D721Med (cell line): ENCODE results near the gene PTPDC1.

ENCODE experiments used
- DNase-seq: peaks from one replicate; pipeline ENCODE4 v3.0.0; 2011; ENCODE audit warnings: low spot score; ENCODE audit not compliant: insufficient read length
- FAIRE-seq: peaks from 2 replicates; lab custom pipeline; 2011; peaks lifted over from hg19 to GRCh38; lab: Jason Lieb, UNC
- TF ChIP-seq, protein P1 (sequence below): IDR thresholded peaks from 2 replicates; pipeline ENCODE4 v1.5.1; 2012; ENCODE audit warnings: mild to moderate bottlenecking, control low read depth; ENCODE audit not compliant: insufficient read depth; ENCODE audit errors: missing control alignments

PTPDC1 gene

DNA sequence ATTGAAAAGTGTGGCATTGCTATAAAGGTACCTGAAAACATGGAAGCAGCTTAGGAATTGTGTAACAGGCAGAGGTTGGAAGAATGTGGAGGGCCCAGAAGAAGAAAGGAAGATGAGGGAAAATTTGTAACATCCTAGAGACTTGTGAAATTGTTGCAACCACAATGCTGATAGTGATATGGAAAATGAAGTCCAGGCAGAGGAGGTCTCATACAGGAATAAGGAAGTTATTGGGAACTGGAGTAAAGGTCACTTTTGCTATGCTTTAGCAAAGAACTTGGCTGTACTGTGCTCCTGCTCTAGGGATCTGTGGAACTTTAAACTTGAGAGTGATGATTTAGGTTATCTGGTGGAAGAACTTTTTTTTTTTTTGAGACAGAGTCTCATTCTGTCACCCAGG is 43.5 kb downstream of the PTPDC1 start:
- DNase-seq (no peak), FAIRE-seq (no peak)
- TF ChIP-seq, protein P1, sequence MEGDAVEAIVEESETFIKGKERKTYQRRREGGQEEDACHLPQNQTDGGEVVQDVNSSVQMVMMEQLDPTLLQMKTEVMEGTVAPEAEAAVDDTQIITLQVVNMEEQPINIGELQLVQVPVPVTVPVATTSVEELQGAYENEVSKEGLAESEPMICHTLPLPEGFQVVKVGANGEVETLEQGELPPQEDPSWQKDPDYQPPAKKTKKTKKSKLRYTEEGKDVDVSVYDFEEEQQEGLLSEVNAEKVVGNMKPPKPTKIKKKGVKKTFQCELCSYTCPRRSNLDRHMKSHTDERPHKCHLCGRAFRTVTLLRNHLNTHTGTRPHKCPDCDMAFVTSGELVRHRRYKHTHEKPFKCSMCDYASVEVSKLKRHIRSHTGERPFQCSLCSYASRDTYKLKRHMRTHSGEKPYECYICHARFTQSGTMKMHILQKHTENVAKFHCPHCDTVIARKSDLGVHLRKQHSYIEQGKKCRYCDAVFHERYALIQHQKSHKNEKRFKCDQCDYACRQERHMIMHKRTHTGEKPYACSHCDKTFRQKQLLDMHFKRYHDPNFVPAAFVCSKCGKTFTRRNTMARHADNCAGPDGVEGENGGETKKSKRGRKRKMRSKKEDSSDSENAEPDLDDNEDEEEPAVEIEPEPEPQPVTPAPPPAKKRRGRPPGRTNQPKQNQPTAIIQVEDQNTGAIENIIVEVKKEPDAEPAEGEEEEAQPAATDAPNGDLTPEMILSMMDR: no peak

DNA sequence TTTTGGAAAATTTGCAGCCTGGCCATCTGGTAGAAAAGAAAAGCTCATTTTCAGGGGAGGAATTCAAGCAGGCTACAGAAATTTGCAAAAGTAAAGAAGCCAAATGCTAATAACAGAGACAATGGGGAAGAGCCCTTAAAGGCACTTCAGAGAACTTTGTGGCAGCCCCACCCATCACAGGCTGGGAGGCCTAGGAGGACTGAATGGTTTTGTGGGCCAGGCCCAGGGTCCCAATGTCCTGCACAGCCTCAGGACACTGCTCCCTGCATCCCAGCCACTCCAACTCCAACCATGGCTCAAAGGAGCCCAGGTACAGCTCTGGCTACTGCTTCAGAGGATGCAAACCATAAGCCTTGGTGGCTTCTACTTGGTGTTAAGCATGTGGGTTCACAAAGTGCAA is 44.3 kb downstream of the PTPDC1 start:
- FAIRE-seq: no peak

DNA sequence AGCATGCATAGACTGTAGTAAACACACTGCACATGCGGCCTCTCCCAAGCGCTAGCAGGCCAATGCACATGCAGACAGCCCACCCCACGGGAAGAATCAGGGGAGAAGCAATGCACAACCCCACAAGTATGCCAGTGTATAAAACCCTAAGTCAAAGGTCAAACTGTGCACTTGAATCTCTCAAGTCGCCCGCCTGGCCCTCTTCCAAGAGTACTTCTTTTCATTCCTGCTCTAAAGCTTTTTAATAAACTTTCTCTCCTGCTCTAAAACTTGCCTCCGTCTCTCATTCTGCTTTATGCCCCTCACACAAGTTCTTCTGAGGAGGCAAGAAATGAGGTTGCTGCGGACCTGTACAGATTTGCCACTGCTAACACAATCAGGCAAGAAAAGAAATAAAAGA is 50.4 kb downstream of the PTPDC1 start:
- TF ChIP-seq, protein P1: no peak
- DNase-seq (no peak), FAIRE-seq (no peak)

More for the DNA sequence above, 44.3 kb downstream of the PTPDC1 start:
- TF ChIP-seq, protein P1: no peak
- DNase-seq: no peak

DNA sequence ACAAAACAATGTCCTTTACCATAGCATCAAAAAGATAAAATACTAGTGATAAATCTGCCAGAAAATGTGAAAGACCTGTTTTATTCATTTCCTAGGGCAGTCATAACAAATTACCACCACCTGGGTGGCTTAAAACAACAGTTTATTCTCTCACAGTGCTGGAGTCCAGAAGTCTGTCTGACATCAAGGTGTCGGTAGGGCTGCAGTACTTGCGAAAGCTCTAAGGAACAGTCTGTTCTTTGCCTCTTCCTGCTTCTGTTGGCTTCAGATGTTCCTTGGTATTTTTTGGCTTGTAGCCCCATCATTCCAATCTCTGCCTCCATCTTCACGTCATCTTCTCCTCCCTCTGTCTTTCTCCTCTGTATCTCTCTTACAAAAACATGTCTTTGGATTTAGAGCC is 51.0 kb downstream of the PTPDC1 start:
- DNase-seq: no peak
- TF ChIP-seq, protein P1: no peak
- no peak for FAIRE-seq

DNA sequence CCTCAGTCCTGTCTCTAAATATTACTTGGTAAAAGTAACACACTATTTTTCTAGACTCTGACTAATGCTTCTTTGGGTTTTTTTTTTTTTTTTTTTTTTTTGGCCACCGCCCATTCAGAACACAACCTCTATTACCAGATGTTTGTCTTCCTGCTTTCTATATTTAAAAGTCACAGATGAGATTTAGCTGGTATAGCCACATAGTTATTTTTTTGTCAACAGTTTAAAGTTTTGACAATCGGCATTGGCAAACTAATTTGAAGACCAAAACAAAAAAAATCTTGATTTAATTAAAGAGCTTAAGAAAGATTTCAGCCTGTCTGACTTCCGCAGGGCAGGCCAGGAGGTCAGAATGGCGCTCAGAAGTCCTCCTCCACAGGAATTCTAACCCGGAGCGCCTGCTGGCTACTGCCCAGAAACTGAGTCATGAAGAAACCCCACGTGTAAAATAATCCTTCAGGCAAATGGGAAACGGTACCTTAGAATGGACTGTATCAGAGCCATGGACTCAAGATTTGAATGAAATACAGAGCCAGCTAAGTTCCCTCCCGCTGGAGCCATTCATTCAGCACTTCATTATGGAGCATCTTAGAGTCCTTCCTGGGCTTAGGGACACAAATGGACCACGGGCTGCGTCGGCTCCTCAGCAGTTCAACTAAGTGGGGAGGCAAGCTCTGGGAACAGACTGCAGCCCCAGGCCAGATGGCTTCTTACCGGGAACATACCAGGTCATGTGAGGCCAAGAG is 55.6 kb downstream of the PTPDC1 start:
- DNase-seq (no peak), FAIRE-seq (no peak)
- TF ChIP-seq, protein P1: no peak

DNA sequence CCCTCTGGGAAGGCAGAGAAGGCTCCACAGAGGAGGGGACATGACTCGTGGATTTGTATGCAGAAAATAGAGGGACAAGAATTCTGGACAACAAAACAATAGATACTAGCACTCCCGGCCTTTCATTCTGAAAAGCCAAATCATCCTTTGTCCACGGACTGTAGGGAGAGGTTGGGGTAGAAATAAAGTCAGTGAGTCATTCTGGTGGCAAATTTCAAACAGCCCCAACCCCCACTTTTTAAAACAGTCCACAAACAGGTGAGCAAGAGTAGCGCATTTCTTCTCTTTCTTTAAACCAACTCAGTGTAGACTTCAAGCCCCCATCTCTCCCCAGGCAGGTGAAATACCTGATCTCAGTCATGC is 56.1 kb downstream of the PTPDC1 start:
- DNase-seq (no peak), FAIRE-seq (no peak)
- TF ChIP-seq, protein P1: no peak
